ENCODE data around the gene LAMP2.
A peak's percentile ranks its signal among the peaks of the same experiment; 100 is the strongest.
"Not testable (repeated sequence)": the region's sequence is repeated elsewhere in the genome, so short reads cannot be mapped to it uniquely, and the experiment has no call there.

The LAMP2 gene

DNA sequence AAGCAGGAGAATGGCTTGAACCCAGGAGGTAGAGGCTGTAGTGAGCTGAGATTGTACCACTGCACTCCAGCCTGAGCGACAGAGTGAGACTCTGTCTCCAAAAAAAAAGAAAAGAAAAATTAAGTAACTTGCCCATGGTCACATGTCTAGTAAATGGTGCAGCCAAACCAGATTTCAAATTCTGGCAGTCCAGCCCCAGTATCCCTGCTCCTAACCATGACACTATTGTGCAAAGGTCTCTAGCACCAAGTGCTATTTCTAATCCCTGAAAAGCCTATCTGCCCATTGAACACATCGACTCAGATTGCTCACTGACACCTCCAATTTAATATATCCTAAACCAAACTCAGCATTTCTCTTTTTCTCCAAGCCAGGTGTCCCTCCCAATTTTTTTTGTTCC, 7.6 kb upstream of the LAMP2 start:
- no peak overlapping the region for H3K4me3 ChIP-seq (ENCODE audit: low read depth, low read length)
- TF ChIP-seq POLR2A (IDR thresholded peaks at IDR 0.05; ENCODE audit: extremely low read depth, insufficient read length) (no peak), MYC (IDR thresholded peaks at IDR 0.05; ENCODE audit: low read depth, low read length) (no peak)
- TF ChIP-seq, protein P1, sequence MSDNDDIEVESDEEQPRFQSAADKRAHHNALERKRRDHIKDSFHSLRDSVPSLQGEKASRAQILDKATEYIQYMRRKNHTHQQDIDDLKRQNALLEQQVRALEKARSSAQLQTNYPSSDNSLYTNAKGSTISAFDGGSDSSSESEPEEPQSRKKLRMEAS (IDR thresholded peaks at IDR 0.05; ENCODE audit: low read depth, low read length), result no peak
- TF ChIP-seq, protein P2, sequence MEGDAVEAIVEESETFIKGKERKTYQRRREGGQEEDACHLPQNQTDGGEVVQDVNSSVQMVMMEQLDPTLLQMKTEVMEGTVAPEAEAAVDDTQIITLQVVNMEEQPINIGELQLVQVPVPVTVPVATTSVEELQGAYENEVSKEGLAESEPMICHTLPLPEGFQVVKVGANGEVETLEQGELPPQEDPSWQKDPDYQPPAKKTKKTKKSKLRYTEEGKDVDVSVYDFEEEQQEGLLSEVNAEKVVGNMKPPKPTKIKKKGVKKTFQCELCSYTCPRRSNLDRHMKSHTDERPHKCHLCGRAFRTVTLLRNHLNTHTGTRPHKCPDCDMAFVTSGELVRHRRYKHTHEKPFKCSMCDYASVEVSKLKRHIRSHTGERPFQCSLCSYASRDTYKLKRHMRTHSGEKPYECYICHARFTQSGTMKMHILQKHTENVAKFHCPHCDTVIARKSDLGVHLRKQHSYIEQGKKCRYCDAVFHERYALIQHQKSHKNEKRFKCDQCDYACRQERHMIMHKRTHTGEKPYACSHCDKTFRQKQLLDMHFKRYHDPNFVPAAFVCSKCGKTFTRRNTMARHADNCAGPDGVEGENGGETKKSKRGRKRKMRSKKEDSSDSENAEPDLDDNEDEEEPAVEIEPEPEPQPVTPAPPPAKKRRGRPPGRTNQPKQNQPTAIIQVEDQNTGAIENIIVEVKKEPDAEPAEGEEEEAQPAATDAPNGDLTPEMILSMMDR (IDR thresholded peaks at IDR 0.05; ENCODE audit: low read depth, low read length), result no peak
- DNase-seq (ENCODE audit: low read depth), result no peak

DNA sequence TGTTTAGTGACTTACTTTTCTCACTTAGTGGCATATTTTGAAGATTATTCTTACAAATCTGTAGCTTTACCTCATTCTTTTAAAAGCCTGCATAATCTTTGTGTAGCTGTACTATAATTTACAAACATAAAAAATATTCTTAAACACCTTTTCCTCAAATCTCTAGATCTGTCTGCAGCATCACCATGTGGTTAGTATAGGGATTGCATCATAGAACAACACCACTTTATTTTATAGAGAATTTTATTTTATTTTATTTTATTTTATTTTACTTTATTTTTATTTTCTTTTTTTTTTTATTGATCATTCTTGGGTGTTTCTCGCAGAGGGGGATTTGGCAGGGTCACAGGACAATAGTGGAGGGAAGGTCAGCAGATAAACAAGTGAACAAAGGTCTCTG, 6.4 kb upstream of the LAMP2 start:
- TF ChIP-seq, protein P2 (IDR thresholded peaks at IDR 0.05; ENCODE audit: low read depth, low read length), result peak; percentile 37
- H3K4me3 ChIP-seq (ENCODE audit: low read depth, low read length), result not testable (repeated sequence)
- peak; percentile 39 for DNase-seq (ENCODE audit: low read depth)

DNA sequence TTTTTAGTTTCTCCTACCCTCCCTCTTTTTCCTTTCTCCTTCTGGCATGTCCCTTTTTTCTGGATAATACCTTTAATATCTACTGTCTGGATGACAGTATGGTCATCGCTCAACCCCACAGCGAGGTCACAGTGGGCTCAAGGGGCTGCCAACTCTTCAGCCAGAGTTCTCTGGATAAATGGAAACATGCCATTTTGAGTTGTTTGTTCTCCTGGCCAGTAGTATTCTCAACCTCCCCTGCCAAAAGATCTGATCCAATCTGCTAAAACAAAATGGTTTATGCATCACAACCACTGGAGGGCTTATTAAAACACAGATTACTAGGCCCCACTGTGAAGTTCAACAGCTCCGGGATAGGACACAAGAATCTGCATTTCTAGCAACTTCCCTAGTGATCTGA, 5.0 kb upstream of the LAMP2 start:
- no peak for DNase-seq (ENCODE audit: low read depth)
- no peak overlapping the region for H3K4me3 ChIP-seq (ENCODE audit: low read depth, low read length)
- TF ChIP-seq, protein P2 (IDR thresholded peaks at IDR 0.05; ENCODE audit: low read depth, low read length), result no peak
- TF ChIP-seq MYC (IDR thresholded peaks at IDR 0.05; ENCODE audit: low read depth, low read length), result no peak
- no peak for TF ChIP-seq POLR2A (IDR thresholded peaks at IDR 0.05; ENCODE audit: extremely low read depth, insufficient read length)
- TF ChIP-seq, protein P1 (IDR thresholded peaks at IDR 0.05; ENCODE audit: low read depth, low read length), result no peak

DNA sequence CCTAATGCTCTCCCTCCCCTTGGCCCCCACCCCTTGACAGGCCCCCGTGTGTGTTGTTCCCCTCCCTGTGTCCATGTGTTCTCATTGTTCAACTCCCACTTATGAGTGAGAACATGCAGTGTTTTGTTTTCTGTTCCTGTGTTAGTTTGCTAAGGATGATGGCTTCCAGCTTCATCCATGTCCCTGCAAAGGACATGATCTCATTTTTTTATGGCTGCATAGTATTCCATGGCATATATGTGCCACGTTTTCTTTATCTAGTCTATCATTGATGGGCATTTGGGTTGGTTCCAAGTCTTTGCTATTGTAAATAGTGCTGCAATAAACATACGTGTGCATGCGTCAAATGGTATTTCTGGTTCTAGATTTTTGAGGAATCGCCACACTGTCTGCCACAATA, 561 bp upstream of the LAMP2 start:
- not testable (repeated sequence) for DNase-seq (ENCODE audit: low read depth); H3K4me3 ChIP-seq (ENCODE audit: low read depth, low read length)

DNA sequence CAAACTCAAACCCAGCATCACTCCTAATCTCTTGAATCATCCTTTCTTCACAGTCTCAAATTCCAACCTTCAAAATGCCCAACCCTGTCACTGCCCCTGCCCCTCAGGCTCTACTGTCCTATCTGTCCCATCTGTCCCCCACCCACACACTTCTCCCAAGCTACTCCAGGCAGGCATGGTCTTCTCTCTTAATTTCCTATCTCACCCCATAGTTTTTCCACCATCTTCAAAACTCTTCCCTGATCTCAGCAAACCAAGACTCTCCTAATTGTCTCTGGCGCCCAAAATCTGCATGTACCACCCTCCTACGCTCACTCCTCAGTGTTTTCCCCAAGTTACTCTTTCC, 644 bp downstream of the LAMP2 start:
- peak overlapping the region; percentile 94 for H3K4me3 ChIP-seq (ENCODE audit: low read depth, low read length)
- no peak for DNase-seq (ENCODE audit: low read depth)
- TF ChIP-seq POLR2A (IDR thresholded peaks at IDR 0.05; ENCODE audit: extremely low read depth, insufficient read length), result no peak
- TF ChIP-seq, protein P2 (IDR thresholded peaks at IDR 0.05; ENCODE audit: low read depth, low read length), result no peak
- no peak for TF ChIP-seq MYC (IDR thresholded peaks at IDR 0.05; ENCODE audit: low read depth, low read length)
- TF ChIP-seq, protein P1 (IDR thresholded peaks at IDR 0.05; ENCODE audit: low read depth, low read length), result no peak

DNA sequence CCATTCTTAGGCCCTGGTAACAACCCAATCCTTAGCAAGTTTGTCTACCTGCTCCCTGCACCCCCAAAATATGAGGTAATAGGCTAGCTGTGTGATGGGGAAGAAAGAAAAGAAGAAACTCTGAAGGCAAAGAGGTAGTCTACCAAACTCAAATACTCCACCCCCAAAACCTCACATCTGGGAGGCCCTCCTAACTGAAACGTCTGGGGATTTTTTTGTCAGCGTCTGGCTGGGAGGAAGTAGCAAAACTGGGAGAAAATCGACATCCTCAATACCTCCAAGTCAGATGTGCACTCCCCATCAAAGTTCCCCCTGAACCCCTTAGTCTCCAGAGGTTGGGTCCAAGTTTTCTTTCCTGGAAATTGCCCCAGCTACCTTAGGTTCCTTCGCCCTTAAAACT, 1.0 kb downstream of the LAMP2 start:
- TF ChIP-seq, protein P1 (IDR thresholded peaks at IDR 0.05; ENCODE audit: low read depth, low read length), result no peak
- no peak for TF ChIP-seq POLR2A (IDR thresholded peaks at IDR 0.05; ENCODE audit: extremely low read depth, insufficient read length)
- TF ChIP-seq MYC (IDR thresholded peaks at IDR 0.05; ENCODE audit: low read depth, low read length), result no peak
- TF ChIP-seq, protein P2 (IDR thresholded peaks at IDR 0.05; ENCODE audit: low read depth, low read length), result no peak
- peak overlapping the region; percentile 94 for H3K4me3 ChIP-seq (ENCODE audit: low read depth, low read length)
- peak; percentile 58 for DNase-seq (ENCODE audit: low read depth)

Data from NB4 (cell line).